Stimulated activated CD8-positive, alpha-beta memory T cell treated with anti-CD3 and anti-CD28 coated beads, Interleukin-2, amount 100 ng/mL, for 48 hours (primary cell): ENCODE results near the gene GAST.
"Not testable (repeated sequence)": the region's sequence is repeated elsewhere in the genome, so short reads cannot be mapped to it uniquely, and the experiment has no call there.

Experiments used
- DNase-seq, 2 donors: peaks; one replicate each; pipeline ENCODE4 v3.0.0-alpha.2; 2020; ENCODE audit warnings: low read depth in 2 of 2

The GAST gene

GRCh38 chr17:41711669-41712400, at the start of gene GAST:
Gene GAST, plus strand, starts transcription at chr17:41712331. Its CDS starts 3,106 bp downstream, at chr17:41715437.
- no peak for DNase-seq

- DNase-seq: no peak
Observed at GRCh38 chr17:41663451-41664171, 48.5 kb upstream of the GAST start.

- no peak for DNase-seq
Observed at GRCh38 chr17:41664172-41664457, 48.0 kb upstream of the GAST start.

GRCh38 chr17:41664587-41665565, 47.3 kb upstream of the GAST start:
- DNase-seq: no peak

GRCh38 chr17:41665566-41666236, 46.4 kb upstream of the GAST start:
- peak; percentile 87 to 91 for DNase-seq

GRCh38 chr17:41666237-41666641, 45.9 kb upstream of the GAST start:
- peak; percentile 49 to 51 for DNase-seq

- DNase-seq: peak; percentile 74 to 86
Observed at GRCh38 chr17:41666708-41667279, 45.3 kb upstream of the GAST start.

GRCh38 chr17:41667280-41668041, 44.7 kb upstream of the GAST start:
- DNase-seq: no peak

GRCh38 chr17:41672153-41672552, 40.0 kb upstream of the GAST start:
- DNase-seq: no peak

GRCh38 chr17:41675157-41676057, 36.7 kb upstream of the GAST start:
- DNase-seq: not testable (repeated sequence)

GRCh38 chr17:41676058-41676419, 36.1 kb upstream of the GAST start:
- DNase-seq: no peak

- no peak for DNase-seq
Observed at GRCh38 chr17:41678411-41678906, 33.7 kb upstream of the GAST start.

- DNase-seq: no peak
Observed at GRCh38 chr17:41678907-41679739, 33.0 kb upstream of the GAST start.

- DNase-seq: no peak
Observed at GRCh38 chr17:41679740-41680425, 32.2 kb upstream of the GAST start.

GRCh38 chr17:41680426-41681040, 31.6 kb upstream of the GAST start:
- DNase-seq: no peak

GRCh38 chr17:41681776-41682175, 30.4 kb upstream of the GAST start:
- no peak for DNase-seq

GRCh38 chr17:41682631-41683030, 29.5 kb upstream of the GAST start:
- no peak for DNase-seq
